Left ventricle myocardium inferior (tissue), 1 donor: ENCODE data around the gene PCYOX1L. TPM values are rescaled to one million over a fixed set of nuclear protein-coding genes. Genes with fewer than 3 reads are reported as not detected.

Experiments used
- DNase-seq: peaks from one replicate; pipeline ENCODE4 v3.0.0-alpha.2; 2020
- H3K27ac ChIP-seq: fragments of 200-600 bp; replicated peaks from 2 replicates; pipeline ENCODE4 v1.8.0; 2021
- H3K27me3 ChIP-seq: fragments of 200-600 bp; 2 replicates; pipeline ENCODE4 v1.8.0; 2021; ENCODE audit warnings: low read depth
- H3K36me3 ChIP-seq: fragments of 200-600 bp; 2 replicates; pipeline ENCODE4 v1.8.0; 2021
- H3K4me1 ChIP-seq: fragments of 200-600 bp; 2 replicates; pipeline ENCODE4 v1.8.0; 2021
- H3K4me3 ChIP-seq: fragments of 200-600 bp; 2 replicates; pipeline ENCODE4 v1.8.0; 2021; ENCODE audit warnings: mild to moderate bottlenecking, moderate library complexity
- H3K9me3 ChIP-seq: fragments of 200-600 bp; replicated peaks from 2 replicates; pipeline ENCODE4 v1.8.0; 2021
- intact Hi-C: fragments of 100-400 bp; cut with micrococcal nuclease; formaldehyde crosslinking; loops from one replicate; pipeline ENCODE4 v1.11.0; 2022
- total RNA-seq: library from RNA; stranded (reverse); fragmentation: NEBNext Ultra II Directional; extraction: Animal tissue kit (Norgen Biotek cat#: 25700); gene quantifications from one replicate; pipeline ENCODE4 v1.2.1, GENCODE V29; 2021
- TF ChIP-seq, protein P1 (sequence below): fragments of 200-600 bp; IDR thresholded peaks from 2 replicates; pipeline ENCODE4 v1.8.0; 2021; ENCODE audit warnings: antibody characterized with exemption, mild to moderate bottlenecking, borderline replicate concordance
- donor health status: DM: no; HTN: yes; CAD: no; lungs with severe emphysema.

Gene PCYOX1L
- total RNA-seq, 1 donor from 2014 or later = 3.2 TPM

DNA sequence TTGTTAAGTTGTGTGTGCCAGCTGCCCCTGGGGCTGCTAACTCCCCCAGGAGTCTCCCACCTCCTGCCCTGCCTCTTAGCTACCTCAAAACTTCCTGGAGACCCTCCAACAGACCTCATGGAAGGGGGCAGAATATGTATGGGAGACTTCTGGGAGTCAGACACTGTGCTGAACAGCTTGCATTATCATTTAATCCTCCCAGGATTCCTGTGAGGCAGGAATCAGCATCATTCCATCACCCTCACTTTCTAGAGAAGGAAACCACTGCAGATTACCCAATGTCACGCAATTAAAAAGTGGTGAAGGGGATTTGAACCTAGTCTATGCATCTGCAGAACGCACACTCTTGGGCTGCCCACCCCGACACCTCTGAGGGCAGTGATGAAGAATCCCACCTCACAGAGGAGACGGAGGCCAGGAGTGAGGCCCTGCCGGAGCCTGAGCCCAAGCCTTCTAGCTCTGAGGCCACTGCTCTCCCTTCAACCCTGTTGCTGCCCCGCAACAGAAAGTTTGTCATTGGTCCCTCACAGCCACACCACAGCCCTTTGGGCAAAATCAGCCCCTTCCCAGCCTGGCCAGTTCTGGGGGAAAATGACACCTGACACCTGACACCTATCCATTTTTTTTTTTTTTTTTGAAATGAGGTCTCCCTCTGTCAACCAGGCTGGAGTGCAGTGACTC lies 51.6 kb downstream of the PCYOX1L start:
- Histone ChIP-seq H3K27me3 (no peaks in the 10 kb centered on the region), H3K4me3 (peak overlapping the region; percentile 63), H3K36me3 (peaks cover 3% of the 10 kb centered on the region), H3K9me3 (no peaks in the 10 kb centered on the region), H3K27ac (peak overlapping the region; percentile 95), H3K4me1 (peaks cover 42% of the 10 kb centered on the region)
- DNase-seq = no peak
- TF ChIP-seq, protein P1, sequence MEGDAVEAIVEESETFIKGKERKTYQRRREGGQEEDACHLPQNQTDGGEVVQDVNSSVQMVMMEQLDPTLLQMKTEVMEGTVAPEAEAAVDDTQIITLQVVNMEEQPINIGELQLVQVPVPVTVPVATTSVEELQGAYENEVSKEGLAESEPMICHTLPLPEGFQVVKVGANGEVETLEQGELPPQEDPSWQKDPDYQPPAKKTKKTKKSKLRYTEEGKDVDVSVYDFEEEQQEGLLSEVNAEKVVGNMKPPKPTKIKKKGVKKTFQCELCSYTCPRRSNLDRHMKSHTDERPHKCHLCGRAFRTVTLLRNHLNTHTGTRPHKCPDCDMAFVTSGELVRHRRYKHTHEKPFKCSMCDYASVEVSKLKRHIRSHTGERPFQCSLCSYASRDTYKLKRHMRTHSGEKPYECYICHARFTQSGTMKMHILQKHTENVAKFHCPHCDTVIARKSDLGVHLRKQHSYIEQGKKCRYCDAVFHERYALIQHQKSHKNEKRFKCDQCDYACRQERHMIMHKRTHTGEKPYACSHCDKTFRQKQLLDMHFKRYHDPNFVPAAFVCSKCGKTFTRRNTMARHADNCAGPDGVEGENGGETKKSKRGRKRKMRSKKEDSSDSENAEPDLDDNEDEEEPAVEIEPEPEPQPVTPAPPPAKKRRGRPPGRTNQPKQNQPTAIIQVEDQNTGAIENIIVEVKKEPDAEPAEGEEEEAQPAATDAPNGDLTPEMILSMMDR = no peak
- intact Hi-C loops = no loop called here

DNA sequence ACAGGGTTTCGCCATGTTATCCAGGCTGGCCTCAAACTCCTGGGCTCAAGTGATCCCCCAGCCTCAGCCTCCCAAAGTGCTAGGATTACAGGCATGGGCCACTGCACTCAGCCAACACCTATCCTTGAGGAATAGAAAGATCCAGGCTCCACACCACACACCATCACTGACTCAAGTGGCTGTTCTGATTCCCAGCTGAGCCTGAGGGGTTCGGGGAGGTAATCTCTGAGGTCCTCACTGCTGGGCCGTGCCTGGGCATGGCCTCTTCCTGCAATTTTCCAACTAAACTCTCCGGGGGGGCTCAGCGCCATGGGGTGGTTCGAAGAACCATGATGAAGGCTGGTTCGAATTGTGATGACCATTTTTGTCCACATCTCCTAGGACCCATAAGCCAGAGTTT lies 52.2 kb downstream of the PCYOX1L start:
- Histone ChIP-seq H3K4me1 (peaks cover 47% of the 10 kb centered on the region), H3K9me3 (no peaks in the 10 kb centered on the region), H3K27ac (peak overlapping the region; percentile 95), H3K27me3 (no peaks in the 10 kb centered on the region), H3K36me3 (peaks cover 3% of the 10 kb centered on the region), H3K4me3 (peak overlapping the region; percentile 63)
- no peak for DNase-seq
- intact Hi-C loops = no loop called here
- TF ChIP-seq, protein P1 = no peak

DNA sequence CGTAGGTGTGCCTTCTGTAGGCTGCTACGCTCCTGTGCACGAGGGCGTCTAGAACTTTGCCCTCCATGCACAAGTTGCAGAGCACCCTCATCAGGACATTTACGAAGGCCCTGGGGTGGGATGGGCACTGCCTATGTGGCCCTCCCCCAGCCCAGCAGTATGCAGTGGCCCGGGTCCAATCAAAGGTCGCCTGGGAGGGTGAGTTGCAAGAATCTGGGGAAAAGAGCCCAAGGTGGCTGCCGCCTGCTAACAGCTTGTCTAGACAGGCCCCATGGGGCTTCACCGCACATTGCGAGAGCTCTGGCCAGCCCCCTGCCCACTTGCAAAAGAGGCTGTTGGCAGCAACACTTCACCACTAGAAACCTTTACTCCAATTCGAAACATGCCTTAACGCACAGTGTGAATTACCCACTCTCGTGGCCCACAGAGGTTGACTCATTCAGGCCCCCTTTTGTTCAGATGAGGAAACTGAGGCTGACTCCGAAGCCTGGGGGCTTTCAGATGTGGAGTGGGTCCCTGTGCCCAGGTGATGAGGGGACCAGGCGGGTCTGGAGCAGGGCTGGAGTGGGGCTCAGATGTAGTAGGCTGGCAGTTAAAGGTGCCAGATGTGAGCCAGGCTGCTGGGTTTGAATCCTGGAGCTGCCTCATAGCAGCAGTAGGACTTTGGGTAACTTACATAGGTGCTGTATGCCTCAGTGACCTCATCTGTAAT lies 53.0 kb downstream of the PCYOX1L start:
- Histone ChIP-seq H3K27ac (peak overlapping the region; percentile 95), H3K36me3 (peaks cover 3% of the 10 kb centered on the region), H3K4me1 (peaks cover 45% of the 10 kb centered on the region), H3K9me3 (no peaks in the 10 kb centered on the region), H3K4me3 (peak overlapping the region; percentile 63), H3K27me3 (no peaks in the 10 kb centered on the region)
- intact Hi-C loops = no loop called here
- TF ChIP-seq, protein P1 = no peak
- no peak for DNase-seq

DNA sequence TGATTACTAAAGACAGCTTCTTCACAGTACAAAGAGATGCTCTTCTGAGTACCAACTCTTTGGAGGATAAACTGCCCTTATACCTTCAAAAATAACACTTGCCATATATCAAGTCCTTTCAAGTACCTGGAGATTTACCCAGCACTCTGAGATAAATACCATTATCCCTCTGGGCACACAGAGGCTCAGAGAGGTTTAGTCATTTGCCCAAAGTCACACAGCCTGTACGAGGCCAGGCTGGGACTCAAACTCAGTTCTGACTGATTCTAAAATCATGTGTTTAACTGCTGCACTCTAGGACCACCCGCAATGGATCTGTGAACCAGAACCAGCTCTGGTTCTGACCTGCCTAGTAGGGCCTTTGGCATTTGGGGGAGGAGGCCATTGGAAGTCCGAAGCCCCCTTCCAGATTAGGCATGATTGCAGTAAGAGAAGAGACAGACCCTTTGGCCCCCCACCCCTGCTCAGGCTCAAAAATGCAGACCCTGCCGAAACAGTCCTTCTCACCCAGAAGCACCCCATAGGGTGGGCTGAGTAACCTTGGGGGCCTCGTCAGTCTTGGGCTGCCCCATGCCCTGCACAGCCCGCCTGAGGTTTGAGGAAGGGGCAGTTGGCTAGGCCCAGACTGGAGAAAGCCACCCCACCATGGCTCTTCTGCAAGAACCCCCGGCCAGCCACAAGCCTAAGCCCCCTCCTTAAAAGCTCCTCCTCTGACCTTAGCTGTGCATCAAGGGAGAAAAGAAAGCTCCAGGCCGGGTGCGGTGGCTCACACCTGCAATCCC lies 54.1 kb downstream of the PCYOX1L start:
- H3K27me3 ChIP-seq = no peaks in the 10 kb centered on the region
- H3K36me3 ChIP-seq = peaks cover 3% of the 10 kb centered on the region
- H3K4me1 ChIP-seq = peaks cover 51% of the 10 kb centered on the region
- TF ChIP-seq, protein P1 = no peak
- no peaks in the 10 kb centered on the region for H3K9me3 ChIP-seq
- intact Hi-C loops = no loop called here
- H3K4me3 ChIP-seq = peak overlapping the region; percentile 63
- H3K27ac ChIP-seq = peak overlapping the region; percentile 95
- DNase-seq = no peak

DNA sequence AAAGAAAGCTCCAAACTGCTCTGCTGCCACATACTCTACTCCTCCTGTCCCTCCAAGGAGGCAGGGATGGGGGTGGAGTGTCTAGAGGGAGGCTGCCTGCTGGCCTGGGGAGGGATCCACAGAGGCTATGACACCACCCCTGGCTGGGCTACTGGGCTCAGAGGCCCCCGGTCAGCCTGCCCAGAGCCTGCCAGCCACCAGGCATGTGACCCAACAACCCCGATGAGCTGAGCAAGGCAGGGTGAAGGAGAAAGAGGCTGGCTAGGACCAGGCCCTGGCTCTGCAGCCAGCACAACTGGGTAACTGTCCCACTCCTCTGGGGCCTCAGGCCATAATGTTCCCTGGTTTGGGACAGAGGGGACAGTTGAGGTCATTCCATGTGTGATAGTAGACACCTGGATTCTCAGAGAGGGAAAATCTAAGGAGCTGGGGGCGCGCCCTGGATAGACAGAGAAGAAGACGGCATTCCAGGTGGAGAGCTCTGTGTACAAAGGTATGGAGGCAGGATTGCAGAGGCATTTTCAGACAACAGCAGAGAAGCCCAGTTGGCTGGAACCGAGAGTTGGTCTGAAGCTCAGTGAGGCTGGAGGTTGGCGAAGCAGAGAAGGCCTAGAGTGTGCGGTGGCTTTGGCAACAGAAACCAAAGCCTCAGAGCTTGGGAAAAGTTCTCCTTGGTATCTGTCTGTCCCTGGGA lies 55.1 kb downstream of the PCYOX1L start:
- peaks cover under 1% of the 10 kb centered on the region for H3K36me3 ChIP-seq
- intact Hi-C loops = no loop called here

More for the DNA sequence above, 55.1 kb downstream of the PCYOX1L start:
- H3K9me3 ChIP-seq = no peaks in the 10 kb centered on the region
- H3K27me3 ChIP-seq = no peaks in the 10 kb centered on the region
- DNase-seq = no peak
- H3K4me3 ChIP-seq = peak overlapping the region; percentile 63
- H3K4me1 ChIP-seq = peaks cover 61% of the 10 kb centered on the region
- TF ChIP-seq, protein P1 = no peak
- H3K27ac ChIP-seq = peak overlapping the region; percentile 95
